Panc1 (cell line): ENCODE measurements around the gene PEX7.

Experiments
- CTCF ChIP-seq: fragments of 450-650 bp; IDR thresholded peaks from 2 replicates; pipeline ENCODE4 v1.5.1; 2017; ENCODE audit warnings: mild to moderate bottlenecking
- POLR2AphosphoS5 ChIP-seq: IDR thresholded peaks from 2 replicates; pipeline ENCODE4 v1.6.1; 2012; ENCODE audit warnings: mild to moderate bottlenecking, low read depth, low read length, moderate library complexity
- SIN3A ChIP-seq: IDR thresholded peaks from 2 replicates; pipeline ENCODE4 v1.6.1; 2012; ENCODE audit warnings: low read depth, mild to moderate bottlenecking, low read length, moderate library complexity, borderline replicate concordance; ENCODE audit not compliant: insufficient read depth
- TCF7L2 ChIP-seq: IDR thresholded peaks from 2 replicates; pipeline ENCODE4 v1.6.1; 2011; ENCODE audit warnings: mild to moderate bottlenecking, low read depth, low read length, inconsistent platforms

GRCh38 chr6:136831873-136832562, 9.6 kb downstream of the PEX7 start:
- TF ChIP-seq CTCF (no peak), SIN3A (no peak), POLR2AphosphoS5 (no peak), TCF7L2 (no peak)
